Fibroblast of mammary gland (primary cell): ENCODE data around the gene FMN1.

Source experiments
- DNase-seq: peaks from one replicate; pipeline ENCODE4 v3.0.0-alpha.2; 2010; ENCODE audit warnings: low read depth
- H3K4me3 ChIP-seq: 2 replicates; pipeline ENCODE4 v1.5.1; 2011; ENCODE audit warnings: low read depth, mild to moderate bottlenecking, low read length, moderate library complexity; ENCODE audit not compliant: control insufficient read depth
- TF ChIP-seq, protein P1 (sequence below): conservative IDR thresholded peaks from 2 replicates; pipeline ENCODE4 v1.5.1; 2011; ENCODE audit warnings: low read depth, low read length, inconsistent platforms; ENCODE audit not compliant: control insufficient read depth, insufficient read depth

Gene FMN1

GRCh38 chr15:33171202-33171601 is 23.3 kb downstream of the FMN1 start:
- TF ChIP-seq, protein P1, sequence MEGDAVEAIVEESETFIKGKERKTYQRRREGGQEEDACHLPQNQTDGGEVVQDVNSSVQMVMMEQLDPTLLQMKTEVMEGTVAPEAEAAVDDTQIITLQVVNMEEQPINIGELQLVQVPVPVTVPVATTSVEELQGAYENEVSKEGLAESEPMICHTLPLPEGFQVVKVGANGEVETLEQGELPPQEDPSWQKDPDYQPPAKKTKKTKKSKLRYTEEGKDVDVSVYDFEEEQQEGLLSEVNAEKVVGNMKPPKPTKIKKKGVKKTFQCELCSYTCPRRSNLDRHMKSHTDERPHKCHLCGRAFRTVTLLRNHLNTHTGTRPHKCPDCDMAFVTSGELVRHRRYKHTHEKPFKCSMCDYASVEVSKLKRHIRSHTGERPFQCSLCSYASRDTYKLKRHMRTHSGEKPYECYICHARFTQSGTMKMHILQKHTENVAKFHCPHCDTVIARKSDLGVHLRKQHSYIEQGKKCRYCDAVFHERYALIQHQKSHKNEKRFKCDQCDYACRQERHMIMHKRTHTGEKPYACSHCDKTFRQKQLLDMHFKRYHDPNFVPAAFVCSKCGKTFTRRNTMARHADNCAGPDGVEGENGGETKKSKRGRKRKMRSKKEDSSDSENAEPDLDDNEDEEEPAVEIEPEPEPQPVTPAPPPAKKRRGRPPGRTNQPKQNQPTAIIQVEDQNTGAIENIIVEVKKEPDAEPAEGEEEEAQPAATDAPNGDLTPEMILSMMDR: no peak
- H3K4me3 ChIP-seq: no peak overlapping the region
- DNase-seq: no peak

- TF ChIP-seq, protein P1: no peak
- H3K4me3 ChIP-seq: no peak overlapping the region
- DNase-seq: peak; percentile 30
Observed at GRCh38 chr15:33169625-33170024, 24.9 kb downstream of the FMN1 start.

DNA sequence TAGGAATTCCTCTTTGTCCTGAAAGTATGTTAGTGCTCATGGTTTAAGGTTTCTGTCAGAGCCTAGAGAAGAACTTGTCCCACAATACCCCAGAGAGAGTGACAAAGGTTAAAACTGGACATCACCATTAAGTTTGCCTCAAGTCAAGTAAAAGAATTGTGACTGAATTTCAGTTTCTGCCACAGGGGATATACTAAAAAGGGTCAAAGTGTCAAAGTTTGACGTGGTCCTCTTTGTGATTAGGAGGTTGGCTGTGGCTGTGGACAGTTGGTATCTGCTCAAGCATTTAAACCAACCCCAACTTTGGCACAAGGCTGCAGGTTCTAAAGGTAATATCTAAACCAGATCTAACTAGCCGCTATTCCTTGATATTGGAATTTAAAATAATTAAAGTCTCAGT is 26.1 kb downstream of the FMN1 start:
- DNase-seq: no peak
- H3K4me3 ChIP-seq: no peak overlapping the region
- TF ChIP-seq, protein P1: no peak

GRCh38 chr15:33163816-33164215 is 30.7 kb downstream of the FMN1 start:
- TF ChIP-seq, protein P1: no peak
- H3K4me3 ChIP-seq: no peak overlapping the region
- DNase-seq: no peak

- no peak overlapping the region for H3K4me3 ChIP-seq
- TF ChIP-seq, protein P1: no peak
- no peak for DNase-seq
Observed at GRCh38 chr15:33161209-33161608, 33.3 kb downstream of the FMN1 start.

GRCh38 chr15:33160581-33161165 is 33.8 kb downstream of the FMN1 start:
- TF ChIP-seq, protein P1: no peak
- H3K4me3 ChIP-seq: no peak overlapping the region
- DNase-seq: peak; percentile 21
